ENCODE measurements around the gene SKA1.

DNA sequence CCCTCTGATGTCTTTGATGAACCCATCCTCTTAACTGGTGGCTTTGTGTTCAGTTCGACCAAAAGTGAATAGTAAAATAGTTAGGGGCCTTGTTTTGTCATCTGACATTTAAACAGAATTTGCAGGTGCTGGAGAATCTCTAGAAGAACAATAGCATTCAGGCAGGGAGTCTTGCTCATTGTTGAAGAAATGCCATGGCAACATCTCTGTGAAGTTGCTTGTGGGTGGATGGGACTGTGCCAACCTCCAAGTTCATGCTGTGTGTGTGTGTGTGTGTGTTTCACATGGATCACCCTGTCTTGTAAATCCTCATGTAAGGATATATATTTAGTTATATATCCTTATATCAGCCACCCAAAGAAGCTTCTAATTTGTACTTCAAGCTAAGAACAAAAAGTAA is 66.7 kb downstream of the SKA1 start:
- TF ChIP-seq ELF1 (CRISPR knock-in tag; IDR thresholded peaks at IDR 0.05) (no peak), PHB2 (IDR thresholded peaks at IDR 0.05; ENCODE audit: partially characterized antibody) (no peak), CBFB (CRISPR knock-in tag; IDR thresholded peaks at IDR 0.05) (no peak), ZNF256 (CRISPR knock-in tag; conservative IDR thresholded peaks at IDR 0.05) (no peak), TAF1 (CRISPR knock-in tag; IDR thresholded peaks at IDR 0.05) (no peak), REPIN1 (CRISPR knock-in tag; IDR thresholded peaks at IDR 0.05; ENCODE audit: borderline replicate concordance, low read depth) (no peak), RFX1 (IDR thresholded peaks at IDR 0.05) (no peak), MEIS2 (CRISPR knock-in tag; IDR thresholded peaks at IDR 0.05) (no peak)
- TF ChIP-seq, protein P1, sequence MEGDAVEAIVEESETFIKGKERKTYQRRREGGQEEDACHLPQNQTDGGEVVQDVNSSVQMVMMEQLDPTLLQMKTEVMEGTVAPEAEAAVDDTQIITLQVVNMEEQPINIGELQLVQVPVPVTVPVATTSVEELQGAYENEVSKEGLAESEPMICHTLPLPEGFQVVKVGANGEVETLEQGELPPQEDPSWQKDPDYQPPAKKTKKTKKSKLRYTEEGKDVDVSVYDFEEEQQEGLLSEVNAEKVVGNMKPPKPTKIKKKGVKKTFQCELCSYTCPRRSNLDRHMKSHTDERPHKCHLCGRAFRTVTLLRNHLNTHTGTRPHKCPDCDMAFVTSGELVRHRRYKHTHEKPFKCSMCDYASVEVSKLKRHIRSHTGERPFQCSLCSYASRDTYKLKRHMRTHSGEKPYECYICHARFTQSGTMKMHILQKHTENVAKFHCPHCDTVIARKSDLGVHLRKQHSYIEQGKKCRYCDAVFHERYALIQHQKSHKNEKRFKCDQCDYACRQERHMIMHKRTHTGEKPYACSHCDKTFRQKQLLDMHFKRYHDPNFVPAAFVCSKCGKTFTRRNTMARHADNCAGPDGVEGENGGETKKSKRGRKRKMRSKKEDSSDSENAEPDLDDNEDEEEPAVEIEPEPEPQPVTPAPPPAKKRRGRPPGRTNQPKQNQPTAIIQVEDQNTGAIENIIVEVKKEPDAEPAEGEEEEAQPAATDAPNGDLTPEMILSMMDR (CRISPR knock-in tag; IDR thresholded peaks at IDR 0.05), result no peak
- TF ChIP-seq, protein P2, sequence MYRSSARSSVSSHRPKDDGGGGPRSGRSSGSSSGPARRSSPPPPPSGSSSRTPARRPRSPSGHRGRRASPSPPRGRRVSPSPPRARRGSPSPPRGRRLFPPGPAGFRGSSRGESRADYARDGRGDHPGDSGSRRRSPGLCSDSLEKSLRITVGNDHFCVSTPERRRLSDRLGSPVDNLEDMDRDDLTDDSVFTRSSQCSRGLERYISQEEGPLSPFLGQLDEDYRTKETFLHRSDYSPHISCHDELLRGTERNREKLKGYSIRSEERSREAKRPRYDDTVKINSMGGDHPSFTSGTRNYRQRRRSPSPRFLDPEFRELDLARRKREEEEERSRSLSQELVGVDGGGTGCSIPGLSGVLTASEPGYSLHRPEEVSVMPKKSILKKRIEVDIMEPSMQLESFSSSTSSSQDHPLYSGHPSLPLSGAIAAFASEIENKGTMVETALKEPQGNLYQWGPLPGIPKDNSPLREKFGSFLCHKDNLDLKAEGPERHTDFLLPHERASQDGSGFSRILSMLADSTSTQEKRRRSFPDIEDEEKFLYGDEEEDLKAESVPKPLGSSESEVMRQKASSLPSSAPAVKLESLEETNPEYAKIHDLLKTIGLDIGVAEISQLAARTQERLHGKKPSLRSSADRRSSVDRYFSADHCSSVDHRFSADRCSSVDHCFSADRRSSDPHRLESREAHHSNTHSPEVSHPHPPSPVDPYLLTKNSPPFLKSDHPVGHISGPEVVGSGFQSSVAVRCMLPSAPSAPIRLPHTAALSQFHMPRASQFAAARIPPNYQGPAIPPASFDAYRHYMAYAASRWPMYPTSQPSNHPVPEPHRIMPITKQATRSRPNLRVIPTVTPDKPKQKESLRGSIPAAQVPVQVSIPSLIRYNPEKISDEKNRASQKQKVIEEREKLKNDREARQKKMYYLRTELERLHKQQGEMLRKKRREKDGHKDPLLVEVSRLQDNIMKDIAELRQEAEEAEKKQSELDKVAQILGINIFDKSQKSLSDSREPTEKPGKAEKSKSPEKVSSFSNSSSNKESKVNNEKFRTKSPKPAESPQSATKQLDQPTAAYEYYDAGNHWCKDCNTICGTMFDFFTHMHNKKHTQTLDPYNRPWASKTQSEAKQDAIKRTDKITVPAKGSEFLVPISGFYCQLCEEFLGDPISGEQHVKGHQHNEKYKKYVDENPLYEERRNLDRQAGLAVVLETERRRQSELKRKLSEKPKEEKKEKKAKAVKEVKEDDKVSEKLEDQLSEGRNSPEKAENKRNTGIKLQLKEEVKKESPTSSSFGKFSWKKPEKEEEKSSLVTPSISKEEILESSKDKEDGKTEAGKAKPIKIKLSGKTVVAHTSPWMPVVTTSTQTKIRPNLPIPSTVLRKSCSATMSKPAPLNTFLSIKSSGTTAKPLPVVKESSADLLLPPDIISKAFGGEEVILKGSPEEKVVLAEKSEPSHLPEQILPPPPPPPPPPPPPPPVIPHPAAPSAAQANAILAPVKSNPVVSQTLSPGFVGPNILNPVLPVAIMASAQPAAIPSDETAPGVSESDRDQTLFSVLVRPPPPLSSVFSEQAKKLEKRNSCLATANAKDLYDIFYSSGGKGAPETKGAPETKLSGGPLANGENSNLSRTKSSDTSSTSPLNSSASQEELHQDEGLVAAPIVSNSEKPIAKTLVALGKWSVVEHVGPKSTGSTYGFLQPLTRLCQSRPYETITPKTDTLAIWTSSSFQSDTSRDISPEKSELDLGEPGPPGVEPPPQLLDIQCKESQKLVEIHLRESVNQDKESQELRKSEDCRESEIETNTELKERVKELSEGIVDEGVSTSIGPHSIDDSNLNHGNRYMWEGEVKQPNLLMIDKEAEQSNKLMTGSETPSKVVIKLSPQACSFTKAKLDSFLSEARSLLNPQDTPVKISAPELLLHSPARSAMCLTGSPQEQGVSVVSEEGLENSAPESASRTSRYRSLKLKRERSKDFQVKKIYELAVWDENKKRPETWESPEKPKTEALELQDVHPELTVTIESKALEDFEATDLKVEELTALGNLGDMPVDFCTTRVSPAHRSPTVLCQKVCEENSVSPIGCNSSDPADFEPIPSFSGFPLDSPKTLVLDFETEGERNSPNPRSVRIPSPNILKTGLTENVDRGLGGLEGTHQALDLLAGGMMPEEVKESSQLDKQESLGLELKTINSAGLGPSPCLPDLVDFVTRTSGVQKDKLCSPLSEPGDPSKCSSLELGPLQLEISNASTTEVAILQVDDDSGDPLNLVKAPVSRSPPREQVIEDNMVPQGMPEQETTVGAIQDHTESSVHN (CRISPR knock-in tag; IDR thresholded peaks at IDR 0.05), result no peak
- TF ChIP-seq, protein P3, sequence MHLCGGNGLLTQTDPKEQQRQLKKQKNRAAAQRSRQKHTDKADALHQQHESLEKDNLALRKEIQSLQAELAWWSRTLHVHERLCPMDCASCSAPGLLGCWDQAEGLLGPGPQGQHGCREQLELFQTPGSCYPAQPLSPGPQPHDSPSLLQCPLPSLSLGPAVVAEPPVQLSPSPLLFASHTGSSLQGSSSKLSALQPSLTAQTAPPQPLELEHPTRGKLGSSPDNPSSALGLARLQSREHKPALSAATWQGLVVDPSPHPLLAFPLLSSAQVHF (CRISPR knock-in tag; IDR thresholded peaks at IDR 0.05), result no peak
